Left forelimb (tissue), 1 donor: ENCODE results near the gene EIF3F.

Experiments
- DNase-seq: peaks from one replicate; pipeline ENCODE4 v3.0.0-alpha.2; 2018; ENCODE audit warnings: low spot score

EIF3F gene

GRCh38 chr11:7994581-7995278, 7.6 kb downstream of the EIF3F start:
- DNase-seq = no peak

GRCh38 chr11:7999795-8000194, 12.7 kb downstream of the EIF3F start:
- no peak for DNase-seq

GRCh38 chr11:8000390-8000789, 13.3 kb downstream of the EIF3F start:
- DNase-seq = no peak

- DNase-seq = no peak
Measured at GRCh38 chr11:8002676-8003075, 15.5 kb downstream of the EIF3F start.

- DNase-seq = no peak
Measured at GRCh38 chr11:8003187-8003586, 16.1 kb downstream of the EIF3F start.

- DNase-seq = no peak
Measured at GRCh38 chr11:8004008-8004407, 16.9 kb downstream of the EIF3F start.

- DNase-seq = no peak
Measured at GRCh38 chr11:8005556-8005955, 18.4 kb downstream of the EIF3F start.

- no peak for DNase-seq
Measured at GRCh38 chr11:8006349-8006977, 19.3 kb downstream of the EIF3F start.

- no peak for DNase-seq
Measured at GRCh38 chr11:8008212-8008611, 21.1 kb downstream of the EIF3F start.

- DNase-seq = no peak
Measured at GRCh38 chr11:8009856-8010255, 22.7 kb downstream of the EIF3F start.

GRCh38 chr11:8011371-8011770, 24.2 kb downstream of the EIF3F start:
- DNase-seq = no peak

- no peak for DNase-seq
Measured at GRCh38 chr11:8011981-8012444, 24.9 kb downstream of the EIF3F start.

GRCh38 chr11:8013833-8014232, 26.7 kb downstream of the EIF3F start:
- no peak for DNase-seq

GRCh38 chr11:8015753-8016239, 28.7 kb downstream of the EIF3F start:
- no peak for DNase-seq

GRCh38 chr11:8016440-8016839, 29.3 kb downstream of the EIF3F start:
- no peak for DNase-seq

- no peak for DNase-seq
Measured at GRCh38 chr11:8017071-8017470, 29.9 kb downstream of the EIF3F start.

GRCh38 chr11:8017894-8018483, 30.9 kb downstream of the EIF3F start:
- no peak for DNase-seq

GRCh38 chr11:8018484-8019313, 31.6 kb downstream of the EIF3F start:
- DNase-seq = no peak

GRCh38 chr11:8019314-8020243, 32.4 kb downstream of the EIF3F start:
- no peak for DNase-seq

- DNase-seq = no peak
Measured at GRCh38 chr11:8020244-8020597, 33.1 kb downstream of the EIF3F start.

- no peak for DNase-seq
Measured at GRCh38 chr11:8021920-8022319, 34.8 kb downstream of the EIF3F start.
